Osteoblast (primary cell): ENCODE measurements around the gene ALCAM. TPM values are rescaled to one million over a fixed set of nuclear protein-coding genes. Genes with fewer than 3 reads are reported as not detected.

ENCODE experiments used
- DNase-seq: peaks from one replicate; pipeline ENCODE4 v3.0.0; 2011; ENCODE audit warnings: low spot score, mixed read lengths; ENCODE audit not compliant: insufficient read length; ENCODE audit errors: missing footprints
- H2AFZ ChIP-seq: 2 replicates; pipeline ENCODE4 v1.6.0; 2011; ENCODE audit warnings: mild to moderate bottlenecking, low read length
- H3K27ac ChIP-seq: 2 replicates; pipeline ENCODE4 v1.5.1; 2011; ENCODE audit warnings: mild to moderate bottlenecking, low read depth, low read length, moderate library complexity
- H3K27me3 ChIP-seq: 2 replicates; pipeline ENCODE4 v1.6.0; 2012; ENCODE audit warnings: mild to moderate bottlenecking, control low read depth, inconsistent platforms, low read length, moderate library complexity; ENCODE audit not compliant: insufficient read depth
- H3K36me3 ChIP-seq: 2 replicates; pipeline ENCODE4 v1.5.1; 2011; ENCODE audit warnings: mild to moderate bottlenecking, low read length, control low read depth, moderate library complexity; ENCODE audit not compliant: insufficient read depth
- H3K4me1 ChIP-seq: 2 replicates; pipeline ENCODE4 v1.5.1; 2011; ENCODE audit warnings: mild to moderate bottlenecking, low read length, control low read depth, moderate library complexity; ENCODE audit not compliant: insufficient read depth
- H3K4me2 ChIP-seq: 2 replicates; pipeline ENCODE4 v1.6.0; 2011; ENCODE audit warnings: mild to moderate bottlenecking, low read length; ENCODE audit not compliant: insufficient read depth
- H3K4me3 ChIP-seq: fragments of 200-600 bp; sonication (generic); 3 replicates; pipeline ENCODE4 v1.5.1; 2012; ENCODE audit warnings: mild to moderate bottlenecking, low read length, inconsistent platforms; ENCODE audit not compliant: insufficient read depth
- H3K79me2 ChIP-seq: 2 replicates; pipeline ENCODE4 v1.6.0; 2012; ENCODE audit warnings: mild to moderate bottlenecking, low read length, control low read depth, inconsistent platforms; ENCODE audit not compliant: insufficient read depth
- H3K9me3 ChIP-seq: 2 replicates; pipeline ENCODE4 v1.5.1; 2011; ENCODE audit warnings: low read depth, low read length, control low read depth
- H4K20me1 ChIP-seq: 2 replicates; pipeline ENCODE4 v1.6.0; 2012; ENCODE audit warnings: mild to moderate bottlenecking, low read length, control low read depth; ENCODE audit not compliant: insufficient read depth
- total RNA-seq: library from RNA; depleted of rRNA; stranded (reverse); fragments of >200 nt; gene quantifications from 2 replicates; pipeline ENCODE4 v1.2.3, GENCODE V29; 2012
- TF ChIP-seq, protein P1 (sequence below): IDR thresholded peaks from 2 replicates; pipeline ENCODE4 v1.5.1; 2011; ENCODE audit warnings: mild to moderate bottlenecking, low read depth, low read length, moderate library complexity; ENCODE audit errors: extremely low read depth

ALCAM gene
- total RNA-seq, 1 donor: 178 TPM

DNA sequence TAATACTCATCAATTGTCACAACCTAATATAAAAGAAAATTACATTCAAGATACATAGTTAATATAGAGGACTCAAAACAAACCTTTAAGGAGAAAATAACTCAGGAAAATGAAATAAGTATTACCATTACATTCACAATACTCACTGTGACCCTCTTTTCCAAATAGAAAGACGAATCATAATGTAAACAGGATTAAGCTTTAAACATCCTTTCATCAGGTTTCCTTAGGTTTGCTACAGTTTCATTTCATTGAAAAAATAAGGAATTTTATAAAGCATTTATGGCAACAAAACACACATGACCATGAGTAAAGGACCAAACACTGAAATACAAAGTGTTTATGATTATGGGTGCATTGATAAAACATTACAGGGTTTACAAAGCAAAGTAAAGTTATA lies 162.7 kb downstream of the ALCAM start:
- H2AFZ ChIP-seq: no peak overlapping the region
- H3K79me2 ChIP-seq: peaks cover 7% of the 10 kb centered on the region

GRCh38 chr3:105532251-105532650 lies 165.5 kb downstream of the ALCAM start:
- no peaks in the 10 kb centered on the region for H3K27me3 ChIP-seq
- H3K4me1 ChIP-seq: peaks cover 13% of the 10 kb centered on the region
- no peak overlapping the region for H2AFZ ChIP-seq
- no peak for DNase-seq
- peaks cover 27% of the 10 kb centered on the region for H3K36me3 ChIP-seq
- TF ChIP-seq, protein P1, sequence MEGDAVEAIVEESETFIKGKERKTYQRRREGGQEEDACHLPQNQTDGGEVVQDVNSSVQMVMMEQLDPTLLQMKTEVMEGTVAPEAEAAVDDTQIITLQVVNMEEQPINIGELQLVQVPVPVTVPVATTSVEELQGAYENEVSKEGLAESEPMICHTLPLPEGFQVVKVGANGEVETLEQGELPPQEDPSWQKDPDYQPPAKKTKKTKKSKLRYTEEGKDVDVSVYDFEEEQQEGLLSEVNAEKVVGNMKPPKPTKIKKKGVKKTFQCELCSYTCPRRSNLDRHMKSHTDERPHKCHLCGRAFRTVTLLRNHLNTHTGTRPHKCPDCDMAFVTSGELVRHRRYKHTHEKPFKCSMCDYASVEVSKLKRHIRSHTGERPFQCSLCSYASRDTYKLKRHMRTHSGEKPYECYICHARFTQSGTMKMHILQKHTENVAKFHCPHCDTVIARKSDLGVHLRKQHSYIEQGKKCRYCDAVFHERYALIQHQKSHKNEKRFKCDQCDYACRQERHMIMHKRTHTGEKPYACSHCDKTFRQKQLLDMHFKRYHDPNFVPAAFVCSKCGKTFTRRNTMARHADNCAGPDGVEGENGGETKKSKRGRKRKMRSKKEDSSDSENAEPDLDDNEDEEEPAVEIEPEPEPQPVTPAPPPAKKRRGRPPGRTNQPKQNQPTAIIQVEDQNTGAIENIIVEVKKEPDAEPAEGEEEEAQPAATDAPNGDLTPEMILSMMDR: no peak
- H4K20me1 ChIP-seq: no peaks in the 10 kb centered on the region
- no peak overlapping the region for H3K4me3 ChIP-seq
- H3K79me2 ChIP-seq: no peaks in the 10 kb centered on the region
- no peak overlapping the region for H3K4me2 ChIP-seq
- no peaks in the 10 kb centered on the region for H3K9me3 ChIP-seq
- no peak overlapping the region for H3K27ac ChIP-seq

More for the DNA sequence above, 162.7 kb downstream of the ALCAM start:
- H3K9me3 ChIP-seq: no peaks in the 10 kb centered on the region
- TF ChIP-seq, protein P1: no peak
- DNase-seq: no peak
- no peak overlapping the region for H3K4me3 ChIP-seq
- H3K36me3 ChIP-seq: peaks cover 25% of the 10 kb centered on the region
- no peaks in the 10 kb centered on the region for H3K27me3 ChIP-seq
- H3K4me2 ChIP-seq: no peak overlapping the region
- no peaks in the 10 kb centered on the region for H4K20me1 ChIP-seq
- H3K27ac ChIP-seq: no peak overlapping the region
- H3K4me1 ChIP-seq: peaks cover 21% of the 10 kb centered on the region

DNA sequence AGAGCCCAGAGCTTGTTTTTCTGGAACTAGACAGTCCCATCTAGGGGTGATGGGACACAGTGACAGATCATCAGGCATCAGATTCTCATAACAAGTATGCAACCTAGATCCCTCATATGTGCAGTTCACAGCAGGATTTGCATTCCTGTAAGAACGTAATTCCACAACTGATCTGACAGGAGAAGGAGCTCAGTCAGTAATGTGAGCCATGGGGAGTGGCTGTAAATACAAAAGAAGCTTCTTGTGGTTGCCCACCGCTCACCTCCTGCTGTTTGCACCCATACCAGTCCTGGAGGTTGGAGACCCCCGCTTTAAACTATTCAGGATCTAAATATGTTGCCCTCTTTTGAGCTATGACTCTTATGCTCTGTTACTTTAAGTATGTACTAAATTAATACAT lies 167.3 kb downstream of the ALCAM start:
- H4K20me1 ChIP-seq: no peaks in the 10 kb centered on the region
- H3K9me3 ChIP-seq: no peaks in the 10 kb centered on the region
- H3K36me3 ChIP-seq: peaks cover 27% of the 10 kb centered on the region
- no peak overlapping the region for H3K4me2 ChIP-seq
- no peaks in the 10 kb centered on the region for H3K27me3 ChIP-seq
- H2AFZ ChIP-seq: no peak overlapping the region
- TF ChIP-seq, protein P1: no peak
- peaks cover 18% of the 10 kb centered on the region for H3K4me1 ChIP-seq
- H3K4me3 ChIP-seq: no peak overlapping the region
- no peak overlapping the region for H3K27ac ChIP-seq
- no peaks in the 10 kb centered on the region for H3K79me2 ChIP-seq
- DNase-seq: no peak

- Histone ChIP-seq H2AFZ (no peak overlapping the region), H3K79me2 (no peaks in the 10 kb centered on the region), H3K4me3 (no peak overlapping the region), H4K20me1 (no peaks in the 10 kb centered on the region), H3K4me1 (peaks cover 18% of the 10 kb centered on the region), H3K27me3 (no peaks in the 10 kb centered on the region), H3K36me3 (peaks cover 27% of the 10 kb centered on the region), H3K4me2 (no peak overlapping the region), H3K9me3 (no peaks in the 10 kb centered on the region), H3K27ac (no peak overlapping the region)
- TF ChIP-seq, protein P1: no peak
- DNase-seq: no peak
These were observed 167.8 kb downstream of the ALCAM start for GRCh38 chr3:105534491-105534890.
